OCI-LY1 (cell line): Measurements from ENCODE around the gene ZDHHC20.

Experiments
- H2AFZ ChIP-seq: fragments of 200-600 bp; sonication (generic), shearing (Covaris generic); 2 replicates; pipeline ENCODE4 v1.6.0; 2014; ENCODE audit warnings: antibody characterized with exemption, mild to moderate bottlenecking, low read length
- H3F3A ChIP-seq: fragments of 200-600 bp; sonication (generic), shearing (Covaris generic); 2 replicates; pipeline ENCODE4 v1.6.0; 2014; ENCODE audit warnings: mild to moderate bottlenecking, antibody characterized with exemption, low read length, moderate library complexity; ENCODE audit not compliant: insufficient read depth
- H3K27ac ChIP-seq: fragments of 200-600 bp; sonication (generic); 2 replicates; pipeline ENCODE4 v1.5.1; 2014; ENCODE audit warnings: low read length, mixed run types, mild to moderate bottlenecking, low read depth; ENCODE audit not compliant: poor library complexity, severe bottlenecking
- H3K27me3 ChIP-seq: fragments of 200-600 bp; sonication (generic); 2 replicates; pipeline ENCODE4 v1.6.0; 2014; ENCODE audit warnings: antibody characterized with exemption, mild to moderate bottlenecking, low read length, moderate library complexity; ENCODE audit not compliant: insufficient read depth
- H3K36me3 ChIP-seq: fragments of 200-600 bp; sonication (generic); 2 replicates; pipeline ENCODE4 v1.6.1; 2014; ENCODE audit warnings: mild to moderate bottlenecking, antibody characterized with exemption, low read length, moderate library complexity, mixed read lengths; ENCODE audit not compliant: insufficient read depth
- H3K4me1 ChIP-seq: fragments of 200-600 bp; sonication (generic); 2 replicates; pipeline ENCODE4 v1.5.1; 2014; ENCODE audit warnings: mild to moderate bottlenecking, low read length, moderate library complexity; ENCODE audit not compliant: insufficient read depth, severe bottlenecking
- H3K4me2 ChIP-seq: fragments of 200-600 bp; sonication (generic), shearing (Covaris generic); 2 replicates; pipeline ENCODE4 v1.6.1; 2014; ENCODE audit warnings: low read length
- H3K4me3 ChIP-seq: fragments of 200-600 bp; sonication (generic); 2 replicates; pipeline ENCODE4 v1.5.1; 2014; ENCODE audit warnings: low read length, low read depth, mild to moderate bottlenecking, mixed read lengths; ENCODE audit not compliant: poor library complexity, severe bottlenecking
- H3K79me2 ChIP-seq: fragments of 200-600 bp; shearing (Covaris generic); 2 replicates; pipeline ENCODE4 v1.6.1; 2016; ENCODE audit warnings: mixed run types, low read length, mixed read lengths; ENCODE audit not compliant: insufficient read depth
- H3K9ac ChIP-seq: fragments of 200-600 bp; sonication (generic), shearing (Covaris generic); 2 replicates; pipeline ENCODE4 v1.6.1; 2014; ENCODE audit warnings: mild to moderate bottlenecking, low read length, mixed read lengths
- H3K9me2 ChIP-seq: fragments of 200-600 bp; sonication (generic), shearing (Covaris generic); 2 replicates; pipeline ENCODE4 v1.6.1; 2014; ENCODE audit warnings: low read depth, mild to moderate bottlenecking, low read length, mixed read lengths
- H3K9me3 ChIP-seq: fragments of 200-600 bp; shearing (Covaris generic); 2 replicates; pipeline ENCODE4 v1.6.1; 2014; ENCODE audit warnings: low read length, mixed read lengths
- H4K20me1 ChIP-seq: fragments of 200-600 bp; sonication (generic), shearing (Covaris generic); 2 replicates; pipeline ENCODE4 v1.6.0; 2016; ENCODE audit warnings: mild to moderate bottlenecking, low read length; ENCODE audit not compliant: insufficient read depth
- CTCF ChIP-seq: fragments of 200-600 bp; sonication (generic), shearing (Covaris generic); IDR thresholded peaks from 2 replicates; pipeline ENCODE4 v1.5.1; 2017; ENCODE audit warnings: mild to moderate bottlenecking, antibody characterized with exemption, low read length, moderate library complexity, mixed read lengths
- EZH2 ChIP-seq: fragments of 200-600 bp; sonication (generic), shearing (Covaris generic); IDR thresholded peaks from 2 replicates; pipeline ENCODE4 v1.8.0; 2017; ENCODE audit warnings: borderline replicate concordance, mixed run types, mild to moderate bottlenecking, antibody characterized with exemption, low read length, moderate library complexity, mixed read lengths

Gene ZDHHC20

GRCh38 chr13:21470785-21471184 is 11.7 kb upstream of the ZDHHC20 start:
- no peak for TF ChIP-seq EZH2
- no peak for TF ChIP-seq CTCF
- Histone ChIP-seq H3K9me2 (no peaks in the 10 kb centered on the region), H3F3A (no peaks in the 10 kb centered on the region), H4K20me1 (no peaks in the 10 kb centered on the region), H3K79me2 (no peaks in the 10 kb centered on the region), H3K27ac (no peak overlapping the region), H3K9me3 (0 out of 2 replicates have a peak, but pooled peaks cover 2% of the 10 kb centered on the region), H3K4me2 (no peak overlapping the region), H2AFZ (no peak overlapping the region), H3K4me3 (no peak overlapping the region), H3K36me3 (no peaks in the 10 kb centered on the region; the same call in 1 of the 2 replicates), H3K27me3 (0 out of 2 replicates have a peak, but pooled peaks cover 3% of the 10 kb centered on the region), H3K9ac (no peak overlapping the region), H3K4me1 (no peaks in the 10 kb centered on the region)

- no peak overlapping the region for H2AFZ ChIP-seq
Observed at GRCh38 chr13:21466527-21466926, 7.4 kb upstream of the ZDHHC20 start.

GRCh38 chr13:21465710-21466160 is 6.6 kb upstream of the ZDHHC20 start:
- no peaks in the 10 kb centered on the region for H3K9me2 ChIP-seq
- no peak overlapping the region for H3K27ac ChIP-seq
- H3K4me1 ChIP-seq = no peaks in the 10 kb centered on the region
- H3K27me3 ChIP-seq = 0 out of 2 replicates have a peak, but pooled peaks cover 3% of the 10 kb centered on the region
- no peak overlapping the region for H3K4me2 ChIP-seq
- no peaks in the 10 kb centered on the region for H3K79me2 ChIP-seq
- no peaks in the 10 kb centered on the region for H3F3A ChIP-seq
- no peaks in the 10 kb centered on the region for H3K9me3 ChIP-seq
- no peak overlapping the region for H2AFZ ChIP-seq
- no peaks in the 10 kb centered on the region for H4K20me1 ChIP-seq
- H3K4me3 ChIP-seq = no peak overlapping the region
- no peak for TF ChIP-seq CTCF
- TF ChIP-seq EZH2 = no peak
- no peaks in the 10 kb centered on the region; the same call in 1 of the 2 replicates for H3K36me3 ChIP-seq
- H3K9ac ChIP-seq = no peak overlapping the region

More at GRCh38 chr13:21466527-21466926, 7.4 kb upstream of the ZDHHC20 start:
- Histone ChIP-seq H3K9me2 (no peaks in the 10 kb centered on the region), H3K27me3 (0 out of 2 replicates have a peak, but pooled peaks cover 3% of the 10 kb centered on the region), H3K4me1 (no peaks in the 10 kb centered on the region), H3K79me2 (no peaks in the 10 kb centered on the region), H3K9ac (no peak overlapping the region), H3K36me3 (no peaks in the 10 kb centered on the region; the same call in 1 of the 2 replicates), H4K20me1 (no peaks in the 10 kb centered on the region), H3K9me3 (0 out of 2 replicates have a peak, but pooled peaks cover 2% of the 10 kb centered on the region), H3K27ac (no peak overlapping the region), H3F3A (no peaks in the 10 kb centered on the region), H3K4me3 (no peak overlapping the region), H3K4me2 (no peak overlapping the region)
- no peak for TF ChIP-seq CTCF
- TF ChIP-seq EZH2 = no peak
